ENCODE results near the gene PTPRU. TPM values are rescaled to one million over a fixed set of nuclear protein-coding genes. Genes with fewer than 3 reads are reported as not detected.

The PTPRU gene
- 10 to 100 TPM; 12.3 to 19.9 (median 15.9) TPM for total RNA-seq

- ATAC-seq (ENCODE audit: low FRiP score), result peak; percentile 88
- TF ChIP-seq CTCF (IDR thresholded peaks at IDR 0.05), result peak in 2 of 3 donors; percentile 82 to 94
- DNase-seq (ENCODE audit: low spot score), result peak; percentile 57
Measured at GRCh38 chr1:29235955-29236711, at the start of gene PTPRU. TSS of gene PTPRU (plus strand) at chr1:29236522. CDS start at chr1:29236645, 123 bp downstream.

GRCh38 chr1:29186707-29187106 lies 49.6 kb upstream of the PTPRU start:
- no peak for ATAC-seq (ENCODE audit: low FRiP score)
- DNase-seq (ENCODE audit: low spot score), result no peak
- TF ChIP-seq CTCF (IDR thresholded peaks at IDR 0.05), result no peak

- TF ChIP-seq CTCF (IDR thresholded peaks at IDR 0.05), result no peak
Measured at GRCh38 chr1:29190718-29191117, 45.6 kb upstream of the PTPRU start.

GRCh38 chr1:29193879-29194455 lies 42.4 kb upstream of the PTPRU start:
- DNase-seq (ENCODE audit: low spot score), result peak; percentile 9
- ATAC-seq (ENCODE audit: low FRiP score), result no peak
- no peak for TF ChIP-seq CTCF (IDR thresholded peaks at IDR 0.05)

More at GRCh38 chr1:29190718-29191117, 45.6 kb upstream of the PTPRU start:
- ATAC-seq (ENCODE audit: low FRiP score), result no peak
- DNase-seq (ENCODE audit: low spot score), result no peak

GRCh38 chr1:29195881-29196291 lies 40.4 kb upstream of the PTPRU start:
- DNase-seq (ENCODE audit: low spot score), result no peak
- ATAC-seq (ENCODE audit: low FRiP score), result no peak
- no peak for TF ChIP-seq CTCF (IDR thresholded peaks at IDR 0.05)

- ATAC-seq (ENCODE audit: low FRiP score), result no peak
- no peak for TF ChIP-seq CTCF (IDR thresholded peaks at IDR 0.05)
- no peak for DNase-seq (ENCODE audit: low spot score)
Measured at GRCh38 chr1:29196863-29197589, 39.3 kb upstream of the PTPRU start.
